GM12878 (cell line): ENCODE data around the gene OOSP3.

Experiments
- BHLHE40 ChIP-seq, 2 experiments: fragments of 450-650 bp in 1 of 2; IDR thresholded peaks; 2 replicates each; pipeline ENCODE4 v1.6.1; 2011 to 2017; ENCODE audit warnings: low read depth in 2 of 2, borderline replicate concordance in 1 of 2, improper control_type of control experiment in 1 of 2, low read length in 1 of 2, mild to moderate bottlenecking in 1 of 2
- CEBPB ChIP-seq, 2 experiments: fragments of 150-350 bp in 1 of 2; IDR thresholded peaks; 2 replicates each; pipeline ENCODE4 v1.6.1; 2012 to 2014; ENCODE audit warnings: low read depth in 2 of 2, low read length in 2 of 2, borderline replicate concordance in 1 of 2, inconsistent platforms in 1 of 2
- CHD1 ChIP-seq: IDR thresholded peaks from 2 replicates; pipeline ENCODE4 v1.6.1; 2012; ENCODE audit warnings: low read depth, low read length, improper control_type of control experiment
- EZH2 ChIP-seq: IDR thresholded peaks from 2 replicates; pipeline ENCODE4 v1.6.1; 2012; ENCODE audit warnings: low read depth, mild to moderate bottlenecking, control low read depth, inconsistent platforms, low read length, borderline replicate concordance; ENCODE audit not compliant: control insufficient read depth
- GABPA ChIP-seq: IDR thresholded peaks from 2 replicates; pipeline ENCODE4 v1.6.1; 2014; ENCODE audit warnings: antibody characterized with exemption, low read depth, mild to moderate bottlenecking, inconsistent platforms
- MEF2A ChIP-seq: IDR thresholded peaks from 2 replicates; pipeline ENCODE4 v1.6.1; 2011; ENCODE audit warnings: low read depth, mild to moderate bottlenecking, low read length, moderate library complexity; ENCODE audit not compliant: insufficient read depth
- POLR2A ChIP-seq: IDR thresholded peaks from 2 replicates; pipeline ENCODE4 v1.6.1; 2011; ENCODE audit warnings: low read depth, mild to moderate bottlenecking, low read length
- POLR2AphosphoS5 ChIP-seq: IDR thresholded peaks from 2 replicates; pipeline ENCODE4 v1.6.1; 2011; ENCODE audit warnings: mild to moderate bottlenecking, low read length, inconsistent platforms
- RELA ChIP-seq: fragments of 450-650 bp; IDR thresholded peaks from 2 replicates; pipeline ENCODE4 v1.8.0; 2014; ENCODE audit warnings: borderline replicate concordance; ENCODE audit not compliant: partially characterized antibody
- SIX5 ChIP-seq: IDR thresholded peaks from 2 replicates; pipeline ENCODE4 v1.6.1; 2011; ENCODE audit warnings: mild to moderate bottlenecking, low read depth, low read length, moderate library complexity; ENCODE audit not compliant: severe bottlenecking
- SPI1 ChIP-seq: IDR thresholded peaks from 2 replicates; pipeline ENCODE4 v1.6.1; 2011; ENCODE audit warnings: low read depth, mild to moderate bottlenecking, low read length, moderate library complexity, borderline replicate concordance; ENCODE audit not compliant: insufficient read depth
- TF ChIP-seq, protein P1 (sequence below): IDR thresholded peaks from 2 replicates; pipeline ENCODE4 v1.6.1; 2011; ENCODE audit warnings: low read depth, low read length, improper control_type of control experiment, borderline replicate concordance
- TF ChIP-seq, protein P2 (sequence below): fragments of 450-650 bp; formaldehyde crosslinking; IDR thresholded peaks from 2 replicates; pipeline ENCODE4 v1.5.0; 2022; ENCODE audit warnings: mild to moderate bottlenecking, missing genetic modification characterization

- TF ChIP-seq SIX5 (no peak), CEBPB (IDR thresholded peaks at IDR 0.05; ENCODE audit: borderline replicate concordance in 1 of 2, low read depth in 2 of 2, low read length in 2 of 2) (no peak), EZH2 (no peak), POLR2AphosphoS5 (no peak), CHD1 (no peak), MEF2A (no peak), POLR2A (no peak), BHLHE40 (IDR thresholded peaks at IDR 0.05; ENCODE audit: borderline replicate concordance in 1 of 2, low read depth in 2 of 2, low read length in 1 of 2) (no peak), SPI1 (no peak), GABPA (no peak), RELA (no peak)
- TF ChIP-seq, protein P1, sequence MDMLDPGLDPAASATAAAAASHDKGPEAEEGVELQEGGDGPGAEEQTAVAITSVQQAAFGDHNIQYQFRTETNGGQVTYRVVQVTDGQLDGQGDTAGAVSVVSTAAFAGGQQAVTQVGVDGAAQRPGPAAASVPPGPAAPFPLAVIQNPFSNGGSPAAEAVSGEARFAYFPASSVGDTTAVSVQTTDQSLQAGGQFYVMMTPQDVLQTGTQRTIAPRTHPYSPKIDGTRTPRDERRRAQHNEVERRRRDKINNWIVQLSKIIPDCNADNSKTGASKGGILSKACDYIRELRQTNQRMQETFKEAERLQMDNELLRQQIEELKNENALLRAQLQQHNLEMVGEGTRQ: no peak
- TF ChIP-seq, protein P2, sequence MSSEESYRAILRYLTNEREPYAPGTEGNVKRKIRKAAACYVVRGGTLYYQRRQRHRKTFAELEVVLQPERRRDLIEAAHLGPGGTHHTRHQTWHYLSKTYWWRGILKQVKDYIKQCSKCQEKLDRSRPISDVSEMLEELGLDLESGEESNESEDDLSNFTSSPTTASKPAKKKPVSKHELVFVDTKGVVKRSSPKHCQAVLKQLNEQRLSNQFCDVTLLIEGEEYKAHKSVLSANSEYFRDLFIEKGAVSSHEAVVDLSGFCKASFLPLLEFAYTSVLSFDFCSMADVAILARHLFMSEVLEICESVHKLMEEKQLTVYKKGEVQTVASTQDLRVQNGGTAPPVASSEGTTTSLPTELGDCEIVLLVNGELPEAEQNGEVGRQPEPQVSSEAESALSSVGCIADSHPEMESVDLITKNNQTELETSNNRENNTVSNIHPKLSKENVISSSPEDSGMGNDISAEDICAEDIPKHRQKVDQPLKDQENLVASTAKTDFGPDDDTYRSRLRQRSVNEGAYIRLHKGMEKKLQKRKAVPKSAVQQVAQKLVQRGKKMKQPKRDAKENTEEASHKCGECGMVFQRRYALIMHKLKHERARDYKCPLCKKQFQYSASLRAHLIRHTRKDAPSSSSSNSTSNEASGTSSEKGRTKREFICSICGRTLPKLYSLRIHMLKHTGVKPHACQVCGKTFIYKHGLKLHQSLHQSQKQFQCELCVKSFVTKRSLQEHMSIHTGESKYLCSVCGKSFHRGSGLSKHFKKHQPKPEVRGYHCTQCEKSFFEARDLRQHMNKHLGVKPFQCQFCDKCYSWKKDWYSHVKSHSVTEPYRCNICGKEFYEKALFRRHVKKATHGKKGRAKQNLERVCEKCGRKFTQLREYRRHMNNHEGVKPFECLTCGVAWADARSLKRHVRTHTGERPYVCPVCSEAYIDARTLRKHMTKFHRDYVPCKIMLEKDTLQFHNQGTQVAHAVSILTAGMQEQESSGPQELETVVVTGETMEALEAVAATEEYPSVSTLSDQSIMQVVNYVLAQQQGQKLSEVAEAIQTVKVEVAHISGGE (CRISPR knock-in tag): no peak
Observed at GRCh38 chr11:59866397-59866796, 12.2 kb upstream of the OOSP3 start, which contains the start of gene TCN1.
